ENCODE results near the gene KIAA1217.

The KIAA1217 gene

GRCh38 chr10:24239289-24240040 is 30.5 kb downstream of the KIAA1217 start:
- no peak overlapping the region for H3K4me3 ChIP-seq (ENCODE audit: control insufficient read depth, low read depth, low read length)
- no peak for DNase-seq (ENCODE audit: low read depth)
- TF ChIP-seq CTCF (IDR thresholded peaks at IDR 0.05; ENCODE audit: control insufficient read depth, insufficient read depth, low read depth, low read length, missing control alignments), result no peak

- TF ChIP-seq CTCF (IDR thresholded peaks at IDR 0.05; ENCODE audit: control insufficient read depth, insufficient read depth, low read depth, low read length, missing control alignments), result no peak
- no peak for DNase-seq (ENCODE audit: low read depth)
- no peak overlapping the region for H3K4me3 ChIP-seq (ENCODE audit: control insufficient read depth, low read depth, low read length)
Measured at GRCh38 chr10:24240041-24240751, 31.3 kb downstream of the KIAA1217 start.

- no peak overlapping the region for H3K4me3 ChIP-seq (ENCODE audit: control insufficient read depth, low read depth, low read length)
- TF ChIP-seq CTCF (IDR thresholded peaks at IDR 0.05; ENCODE audit: control insufficient read depth, insufficient read depth, low read depth, low read length, missing control alignments), result no peak
- no peak for DNase-seq (ENCODE audit: low read depth)
Measured at GRCh38 chr10:24241536-24242040, 32.6 kb downstream of the KIAA1217 start.

GRCh38 chr10:24242562-24242961 is 33.6 kb downstream of the KIAA1217 start:
- no peak for DNase-seq (ENCODE audit: low read depth)
- no peak overlapping the region for H3K4me3 ChIP-seq (ENCODE audit: control insufficient read depth, low read depth, low read length)
- TF ChIP-seq CTCF (IDR thresholded peaks at IDR 0.05; ENCODE audit: control insufficient read depth, insufficient read depth, low read depth, low read length, missing control alignments), result no peak

GRCh38 chr10:24246365-24246764 is 37.4 kb downstream of the KIAA1217 start:
- no peak overlapping the region for H3K4me3 ChIP-seq (ENCODE audit: control insufficient read depth, low read depth, low read length)

GRCh38 chr10:24247841-24248240 is 38.9 kb downstream of the KIAA1217 start:
- no peak overlapping the region for H3K4me3 ChIP-seq (ENCODE audit: control insufficient read depth, low read depth, low read length)
- DNase-seq (ENCODE audit: low read depth), result no peak
- TF ChIP-seq CTCF (IDR thresholded peaks at IDR 0.05; ENCODE audit: control insufficient read depth, insufficient read depth, low read depth, low read length, missing control alignments), result no peak

More at GRCh38 chr10:24246365-24246764, 37.4 kb downstream of the KIAA1217 start:
- no peak for DNase-seq (ENCODE audit: low read depth)
- TF ChIP-seq CTCF (IDR thresholded peaks at IDR 0.05; ENCODE audit: control insufficient read depth, insufficient read depth, low read depth, low read length, missing control alignments), result no peak
